NCI-H748 treated with DMSO at 0.1 percent for 48 hours (cell line): ENCODE data around the gene GOLGA8M.
A peak's percentile ranks its signal among the peaks of the same experiment; 100 is the strongest.
"Not testable (repeated sequence)": the region's sequence is repeated elsewhere in the genome, so short reads cannot be mapped to it uniquely, and the experiment has no call there.

Experiments
- DNase-seq: peaks from one replicate; lab custom pipeline; 2025; lab: John Stamatoyannopoulos, UW

GOLGA8M gene, protein sequence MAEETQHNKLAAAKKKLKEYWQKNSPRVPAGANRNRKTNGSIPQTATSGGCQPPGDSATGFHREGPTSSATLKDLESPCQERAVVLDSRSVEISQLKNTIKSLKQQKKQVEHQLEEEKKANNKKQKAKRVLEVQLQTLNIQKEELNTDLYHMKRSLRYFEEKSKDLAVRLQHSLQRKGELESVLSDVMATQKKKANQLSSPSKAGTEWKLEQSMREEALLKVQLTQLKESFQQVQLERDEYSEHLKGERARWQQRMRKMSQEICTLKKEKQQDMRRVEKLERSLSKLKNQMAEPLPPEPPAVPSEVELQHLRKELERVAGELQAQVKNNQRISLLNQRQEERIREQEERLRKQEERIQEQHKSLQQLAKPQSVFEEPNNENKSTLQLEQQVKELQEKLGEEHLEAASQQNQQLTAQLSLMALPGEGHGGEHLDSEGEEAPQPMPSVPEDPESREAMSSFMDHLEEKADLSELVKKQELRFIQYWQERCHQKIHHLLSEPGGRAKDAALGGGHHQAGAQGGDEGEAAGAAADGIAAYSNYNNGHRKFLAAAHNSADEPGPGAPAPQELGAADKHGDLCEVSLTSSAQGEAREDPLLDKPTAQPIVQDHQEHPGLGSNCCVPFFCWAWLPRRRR

DNA sequence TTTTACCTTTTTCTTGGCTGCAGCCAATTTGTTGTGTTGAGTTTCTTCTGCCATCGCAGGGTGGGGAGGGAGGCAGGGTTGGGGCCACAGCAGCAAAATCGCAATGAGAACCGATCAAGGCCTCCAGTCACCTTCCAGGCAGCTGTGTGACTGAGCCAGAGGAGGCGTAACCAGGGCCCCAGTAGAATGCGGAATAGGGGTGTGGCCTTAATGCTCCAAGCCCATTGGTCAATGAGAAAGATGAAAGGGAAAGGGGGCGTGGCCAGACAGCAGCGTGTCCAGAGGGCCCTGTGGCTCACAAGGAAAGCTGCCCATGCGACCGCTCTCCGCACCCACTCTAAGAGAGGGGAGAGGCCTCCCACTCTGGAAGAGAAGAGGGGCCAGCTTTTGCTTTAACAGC, at the start of gene GOLGA8M:
Gene GOLGA8M (minus strand): TSS at position 152 of the 400 bp plus-strand sequence. CDS start 98 bp downstream, at position 54.
- DNase-seq: not testable (repeated sequence)

DNA sequence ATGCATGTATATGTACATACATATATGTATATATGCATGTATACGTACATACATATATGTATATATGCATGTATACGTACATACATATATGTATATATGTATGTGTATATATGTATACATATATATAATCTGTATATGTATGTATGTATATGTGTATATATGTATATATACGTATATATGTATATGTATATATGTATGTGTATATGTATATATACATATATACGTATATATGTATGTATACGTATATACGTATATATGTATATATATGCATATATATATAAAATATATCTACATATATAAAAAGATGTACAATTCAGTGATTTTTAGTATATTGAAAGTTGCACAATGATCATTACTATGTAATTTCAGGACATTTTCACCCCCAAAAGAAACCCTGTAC, 30.7 kb upstream of the GOLGA8M start:
- DNase-seq: not testable (repeated sequence)

DNA sequence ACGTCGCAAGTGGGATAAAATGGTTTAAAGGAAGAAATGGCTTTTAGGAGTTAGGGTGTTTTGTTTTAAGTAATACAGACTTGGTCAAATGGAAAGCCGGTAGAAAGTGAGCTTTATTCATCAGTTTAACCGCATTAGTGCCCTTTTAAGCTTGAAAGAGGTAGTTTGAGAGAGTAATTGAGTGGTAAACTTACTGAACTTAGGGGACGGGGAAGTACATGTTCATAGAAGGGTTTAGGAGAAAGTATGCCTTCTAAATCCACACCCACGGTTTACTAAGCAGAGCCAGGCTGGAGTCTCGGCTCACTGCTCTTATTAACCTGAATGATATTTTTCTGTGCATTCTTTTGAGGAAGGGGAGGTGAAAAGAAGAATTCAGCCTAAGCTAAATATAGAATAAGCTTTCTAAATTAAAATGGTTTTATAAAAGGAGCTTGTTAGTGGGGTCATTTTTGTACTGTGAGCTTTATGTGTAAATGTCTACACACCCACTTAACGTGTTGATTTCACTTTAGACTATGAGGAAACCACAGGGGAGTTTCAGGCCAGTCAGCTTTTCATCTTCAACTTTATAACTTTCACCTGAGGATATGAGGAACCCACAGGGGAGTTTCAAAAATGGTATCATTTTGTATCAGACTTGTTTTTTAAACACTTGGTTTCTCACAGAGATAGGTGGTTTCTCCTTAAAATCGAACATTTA, 26.5 kb upstream of the GOLGA8M start:
- DNase-seq: not testable (repeated sequence)

DNA sequence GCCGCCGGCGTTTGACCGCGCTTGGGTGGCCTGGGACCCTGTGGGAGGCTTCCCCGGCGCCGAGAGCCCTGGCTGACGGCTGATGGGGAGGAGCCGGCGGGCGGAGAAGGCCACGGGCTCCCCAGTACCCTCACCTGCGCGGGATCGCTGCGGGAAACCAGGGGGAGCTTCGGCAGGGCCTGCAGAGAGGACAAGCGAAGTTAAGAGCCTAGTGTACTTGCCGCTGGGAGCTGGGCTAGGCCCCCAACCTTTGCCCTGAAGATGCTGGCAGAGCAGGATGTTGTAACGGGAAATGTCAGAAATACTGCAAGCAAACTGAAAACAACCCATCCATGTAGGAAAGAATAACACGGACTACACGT, 26.0 kb upstream of the GOLGA8M start:
- DNase-seq: not testable (repeated sequence)

DNA sequence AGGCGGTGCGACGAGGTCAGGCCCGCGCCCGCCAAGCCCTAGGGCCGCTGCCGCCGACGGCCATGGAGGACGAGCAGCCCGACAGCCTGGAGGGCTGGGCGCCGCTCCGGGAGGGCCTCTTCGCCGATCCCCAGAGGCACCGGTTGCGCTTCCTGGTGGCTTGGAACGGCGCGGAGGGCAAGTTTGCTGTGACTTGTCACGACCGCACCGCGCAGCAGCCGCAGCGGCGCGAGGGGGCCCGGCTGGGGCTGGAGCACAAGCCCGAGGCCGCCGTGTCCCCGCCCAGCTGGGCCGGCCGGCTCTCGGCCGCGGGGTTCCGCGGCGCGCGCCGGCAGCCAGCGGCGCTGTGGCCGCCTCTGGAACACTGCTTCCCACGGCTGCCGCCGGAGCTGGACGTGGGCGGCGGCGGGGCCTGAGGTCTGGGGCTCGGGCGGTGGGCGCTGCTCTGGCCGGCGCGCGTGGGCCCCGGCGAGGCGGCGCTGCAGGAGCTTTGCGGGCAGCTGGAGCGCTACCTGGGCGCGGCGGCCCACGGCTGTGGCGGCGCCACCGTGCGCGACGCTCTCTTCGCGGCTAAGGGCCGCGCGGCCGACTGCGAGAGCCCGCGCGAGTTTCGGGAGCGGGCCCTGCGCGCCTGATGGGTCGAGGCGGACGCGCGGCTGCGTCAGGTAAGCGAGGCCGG, 25.4 kb upstream of the GOLGA8M start:
- not testable (repeated sequence) for DNase-seq

DNA sequence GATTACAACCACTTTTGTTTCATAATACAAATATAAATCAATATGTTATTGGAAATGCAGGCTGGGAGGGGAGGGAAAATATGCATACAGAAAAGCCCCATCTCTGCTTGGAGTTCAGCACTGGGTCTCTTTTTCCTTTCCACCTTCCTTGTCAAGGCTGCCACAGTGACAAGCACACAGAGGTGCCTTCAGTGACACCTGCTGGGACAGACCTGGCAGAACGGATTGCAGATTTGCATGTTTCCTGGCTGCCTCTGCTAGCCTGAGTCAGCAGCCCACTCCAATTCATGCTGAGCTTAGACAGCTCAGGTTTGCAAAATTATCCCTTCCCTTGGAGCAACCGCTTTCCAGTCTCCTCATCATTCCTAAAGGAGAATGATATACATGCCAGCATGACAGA, 15.8 kb upstream of the GOLGA8M start:
- DNase-seq: peak; percentile 1

DNA sequence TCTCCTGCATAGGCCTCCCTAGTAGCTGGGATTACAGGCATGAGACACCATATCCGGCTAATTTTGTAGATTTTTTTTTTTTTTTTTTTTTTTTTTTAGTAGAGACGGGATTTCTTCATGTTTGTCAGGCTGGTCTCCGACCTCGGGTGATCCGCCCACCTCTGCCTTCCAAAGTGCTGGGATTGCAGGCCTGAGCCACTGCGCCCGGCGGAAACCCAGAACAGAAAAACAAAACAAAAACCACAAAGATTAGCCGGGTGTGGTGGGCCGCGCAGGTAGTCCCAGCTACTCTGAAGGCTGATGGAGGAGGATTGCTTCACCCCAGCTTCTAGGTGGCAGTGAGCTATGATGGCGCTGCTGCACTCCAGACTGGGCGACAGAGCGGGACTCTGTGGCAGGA, 14.8 kb upstream of the GOLGA8M start:
- DNase-seq: not testable (repeated sequence)

DNA sequence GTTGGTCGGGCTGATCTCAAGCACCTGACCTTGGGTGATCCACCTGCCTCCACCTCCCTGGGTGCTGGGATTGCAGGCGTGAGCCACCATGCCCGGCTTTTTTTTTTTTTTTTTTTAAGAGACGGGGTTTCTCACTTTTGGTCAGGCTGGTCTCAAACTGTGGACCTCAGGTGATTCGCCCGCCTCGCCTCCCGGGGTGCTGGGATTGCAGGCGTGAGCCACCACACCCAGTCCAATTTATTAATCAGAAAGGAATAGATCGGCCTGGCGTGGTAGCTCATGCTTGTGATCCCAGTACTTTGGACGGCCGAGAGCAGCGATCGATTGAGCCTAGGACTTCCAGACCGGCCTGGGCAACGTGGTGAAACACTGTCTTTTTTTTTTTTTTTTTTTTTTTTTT, 13.9 kb upstream of the GOLGA8M start:
- DNase-seq: no peak

DNA sequence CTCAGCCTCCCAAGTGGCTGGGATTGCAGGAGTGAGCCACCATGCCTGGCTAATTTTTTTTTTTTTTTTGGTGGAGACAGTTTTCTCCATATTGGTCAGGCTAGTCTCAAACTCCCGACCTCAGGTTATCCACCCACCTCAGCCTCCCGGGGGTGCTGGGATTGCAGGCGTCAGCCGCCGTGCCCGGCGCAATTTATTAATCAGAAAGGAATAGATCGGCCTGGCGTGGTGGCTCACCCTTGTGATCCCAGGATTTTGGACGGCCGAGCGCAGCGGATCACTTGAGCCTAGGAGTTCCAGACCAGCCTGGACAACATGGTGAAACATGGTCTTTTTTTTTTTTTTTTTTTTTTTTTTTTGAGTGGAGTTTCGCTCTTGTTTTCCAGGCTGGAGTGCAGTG, 13.3 kb upstream of the GOLGA8M start:
- DNase-seq: no peak

DNA sequence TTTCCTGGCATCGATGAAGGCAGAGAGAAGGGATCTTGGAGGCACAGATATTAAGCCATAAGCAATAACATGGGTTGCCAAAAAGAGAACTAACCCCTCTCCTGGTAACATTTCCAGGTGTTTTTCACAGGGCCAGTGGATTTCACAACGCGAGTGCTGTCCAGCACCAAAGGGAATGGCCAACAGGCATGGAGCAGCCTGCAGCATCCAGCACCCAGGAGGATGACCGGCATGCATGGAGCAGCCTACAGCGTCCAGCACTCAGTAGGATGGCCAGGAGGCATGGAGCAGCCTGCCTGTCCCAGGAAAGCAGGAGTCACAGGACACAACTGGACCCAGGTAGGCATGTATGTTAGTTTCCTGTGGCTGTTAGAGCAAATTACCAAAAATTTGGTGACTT, 11.8 kb upstream of the GOLGA8M start:
- not testable (repeated sequence) for DNase-seq

DNA sequence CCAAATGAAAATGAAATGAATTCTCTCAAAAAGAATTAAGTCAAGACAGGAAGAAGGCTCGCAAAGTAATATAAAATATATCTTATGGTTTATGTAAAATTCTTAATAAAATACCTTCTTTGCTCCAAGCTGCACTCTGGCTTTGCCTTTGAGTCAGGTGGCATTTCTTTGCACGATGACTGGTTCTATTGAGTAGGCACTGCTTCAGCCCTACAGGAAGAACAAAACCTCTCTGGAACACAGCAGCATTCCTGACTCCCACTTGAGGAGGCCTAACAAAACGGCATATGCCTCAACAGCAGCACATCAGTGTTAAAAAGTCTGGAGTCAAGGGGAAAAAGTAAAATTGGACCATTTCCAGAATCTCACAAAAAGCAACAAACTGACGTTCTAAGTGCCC, 7.4 kb upstream of the GOLGA8M start:
- DNase-seq: not testable (repeated sequence)

DNA sequence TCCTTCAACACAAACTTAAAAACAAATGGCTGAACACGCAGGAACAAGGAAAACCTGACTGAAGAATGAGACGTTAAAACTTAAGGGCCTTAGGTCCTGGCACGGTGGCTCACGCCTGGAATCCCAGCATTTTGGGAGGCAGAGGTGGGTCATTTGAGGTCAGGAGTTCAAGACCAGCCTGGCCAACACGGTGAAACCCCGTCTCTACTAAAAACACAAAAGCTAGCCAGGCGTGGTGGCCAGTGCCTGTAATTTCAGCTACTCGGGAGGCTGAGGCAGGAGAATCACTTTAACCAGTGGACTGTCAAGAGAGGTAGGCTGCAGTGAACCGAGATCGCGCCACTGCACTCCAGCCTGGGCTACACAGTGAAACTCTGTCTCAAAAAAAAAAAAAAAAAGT, 6.4 kb upstream of the GOLGA8M start:
- not testable (repeated sequence) for DNase-seq

DNA sequence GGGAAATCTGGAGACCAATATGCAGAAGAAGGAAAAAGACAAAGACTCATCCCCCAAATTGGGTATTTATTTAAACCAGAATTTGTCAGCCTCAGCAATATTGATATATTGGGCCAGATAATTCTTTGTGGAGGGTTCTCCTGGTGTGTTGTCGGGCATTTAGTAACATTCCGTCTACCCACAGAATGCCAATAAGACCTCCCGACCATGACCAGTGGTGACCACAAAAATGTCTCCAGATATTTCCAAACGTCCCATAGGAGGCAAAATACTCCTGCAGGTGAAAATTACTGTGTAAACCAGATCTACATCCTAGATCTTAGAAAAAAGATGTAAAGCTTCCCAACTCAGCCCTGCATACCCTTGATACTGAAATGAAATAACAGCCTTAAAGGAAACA, 2.0 kb upstream of the GOLGA8M start:
- DNase-seq: not testable (repeated sequence)

DNA sequence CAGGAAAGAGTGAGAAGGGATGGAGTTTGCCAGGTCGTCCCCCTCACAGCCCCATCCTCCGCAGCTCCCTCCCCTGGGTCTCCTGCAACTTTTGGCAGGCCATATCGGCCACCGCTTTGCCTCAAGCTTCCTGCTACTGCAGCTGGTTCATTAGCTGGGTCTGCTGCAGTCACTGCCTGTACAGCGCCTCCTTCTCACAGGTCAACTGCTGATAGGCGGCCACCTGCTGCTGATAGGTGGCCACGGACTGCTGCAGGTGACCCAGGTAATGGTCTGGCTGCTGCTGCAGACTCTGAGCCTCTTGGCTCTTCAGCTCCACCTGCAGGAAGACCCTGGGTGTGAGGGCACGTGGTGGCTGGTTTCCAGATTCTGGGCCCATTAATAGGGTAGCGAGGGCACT, 8.3 kb downstream of the GOLGA8M start:
- not testable (repeated sequence) for DNase-seq

DNA sequence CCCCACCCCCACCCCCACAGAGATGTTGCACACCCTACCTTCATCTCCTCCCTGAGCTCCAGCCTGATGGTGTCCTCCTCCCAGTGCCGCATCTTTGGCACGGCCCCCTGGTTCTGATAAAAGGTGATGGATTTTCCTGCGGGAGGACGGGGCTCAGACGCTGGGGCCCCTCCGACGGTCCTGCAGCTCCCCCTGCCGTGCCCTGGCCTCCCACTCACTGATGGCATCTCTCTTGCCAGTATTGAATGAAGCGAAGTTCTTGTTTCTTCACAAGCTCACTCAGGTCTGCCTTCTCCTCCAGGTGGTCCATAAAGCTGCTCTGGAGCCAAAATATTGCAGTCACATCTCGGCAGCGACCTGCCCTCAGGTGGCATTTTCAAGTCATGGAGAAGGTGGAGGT, 9.8 kb downstream of the GOLGA8M start:
- DNase-seq: not testable (repeated sequence)

DNA sequence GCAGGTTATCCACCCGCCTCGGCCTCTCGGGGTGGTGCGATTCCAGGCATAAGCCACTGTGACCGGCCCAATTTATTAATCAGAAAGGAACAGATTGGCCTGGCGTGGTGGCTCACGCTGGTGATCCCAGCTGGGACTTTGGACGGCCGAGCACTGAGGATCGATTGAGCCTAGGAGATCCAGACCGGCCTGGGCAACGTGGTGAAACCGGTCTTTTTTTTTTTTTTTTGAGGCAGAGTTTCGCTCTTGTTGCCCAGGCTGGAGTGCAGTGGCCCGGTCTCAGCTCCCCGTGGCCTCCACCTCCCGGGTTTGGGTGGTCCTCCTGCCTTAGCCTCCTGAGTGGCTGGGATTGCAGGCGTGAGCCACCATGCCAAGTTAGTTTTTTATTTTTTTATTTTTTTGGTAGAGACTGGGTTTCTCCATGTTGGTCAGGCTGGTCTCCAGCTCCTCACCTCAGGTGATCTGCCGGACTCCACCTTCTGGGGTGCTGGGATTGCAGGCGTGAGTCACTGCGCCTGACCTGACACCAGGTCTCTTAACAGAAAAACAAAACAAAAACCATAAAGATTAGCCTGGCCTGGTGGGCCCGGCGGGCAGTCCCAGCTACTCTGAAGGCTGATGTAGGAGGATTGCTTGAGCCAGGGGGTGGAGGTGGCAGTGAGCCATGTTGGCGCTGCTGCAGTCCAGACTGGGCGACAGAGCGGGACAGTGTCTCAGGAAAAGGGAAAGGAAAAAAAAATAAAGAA, 18.0 kb downstream of the GOLGA8M start:
- not testable (repeated sequence) for DNase-seq

DNA sequence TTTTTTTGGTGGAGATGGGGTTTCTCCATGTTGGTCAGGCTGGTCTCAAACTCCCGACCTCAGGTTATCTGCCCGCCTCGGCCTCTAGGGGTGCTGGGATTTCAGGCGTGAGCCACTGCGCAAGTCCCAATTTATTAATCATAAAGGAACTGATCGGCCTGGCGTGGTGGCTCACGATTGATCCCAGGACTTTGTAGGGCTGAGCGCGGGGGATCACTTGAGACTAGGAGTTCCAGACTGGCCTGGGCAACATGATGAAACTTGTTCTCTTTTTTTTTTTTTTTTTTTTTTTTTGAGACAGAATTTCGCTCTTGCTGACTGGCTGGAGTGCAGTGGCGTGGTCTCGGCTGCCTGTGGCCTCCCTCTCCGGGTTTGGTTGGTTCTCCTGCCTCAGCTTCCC, 19.2 kb downstream of the GOLGA8M start:
- not testable (repeated sequence) for DNase-seq

DNA sequence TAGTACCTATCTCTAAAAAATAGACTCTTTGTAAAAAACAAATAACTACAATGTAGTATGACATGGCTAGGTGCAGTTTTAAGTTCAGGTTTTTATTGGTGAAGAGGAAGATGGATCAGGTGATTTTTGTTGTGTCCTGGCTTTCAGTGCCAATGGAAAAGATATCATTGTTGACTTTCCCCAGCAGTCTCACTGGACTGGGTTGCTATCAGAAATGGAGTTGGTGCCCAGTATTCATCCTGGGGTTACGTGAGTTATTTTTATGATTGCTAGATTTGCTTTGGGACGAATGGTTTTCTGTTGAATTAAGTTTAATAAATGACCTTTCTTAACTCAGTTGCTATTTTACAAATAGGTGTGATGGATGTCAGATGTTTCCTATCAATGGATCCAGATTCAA, 38.7 kb downstream of the GOLGA8M start:
- not testable (repeated sequence) for DNase-seq

DNA sequence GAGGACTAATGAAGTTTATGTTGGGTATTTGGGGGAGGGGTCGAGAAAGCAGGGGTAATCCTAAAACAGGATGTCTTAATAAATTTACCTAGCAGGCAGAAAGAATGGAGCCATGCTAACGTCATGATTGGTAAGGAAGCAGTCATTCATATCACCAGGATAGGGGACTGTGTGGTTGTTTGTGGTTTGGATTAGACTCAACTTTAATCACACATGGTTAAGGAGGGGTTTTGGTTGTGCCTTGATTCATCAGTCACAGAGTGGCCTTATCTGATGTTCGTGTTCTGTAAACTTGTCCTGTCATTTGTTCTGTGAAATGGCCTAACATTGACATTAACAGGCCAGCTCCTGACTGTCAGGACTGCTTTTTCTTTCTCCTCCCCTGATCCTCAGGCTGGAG, 40.1 kb downstream of the GOLGA8M start:
- DNase-seq: not testable (repeated sequence)

DNA sequence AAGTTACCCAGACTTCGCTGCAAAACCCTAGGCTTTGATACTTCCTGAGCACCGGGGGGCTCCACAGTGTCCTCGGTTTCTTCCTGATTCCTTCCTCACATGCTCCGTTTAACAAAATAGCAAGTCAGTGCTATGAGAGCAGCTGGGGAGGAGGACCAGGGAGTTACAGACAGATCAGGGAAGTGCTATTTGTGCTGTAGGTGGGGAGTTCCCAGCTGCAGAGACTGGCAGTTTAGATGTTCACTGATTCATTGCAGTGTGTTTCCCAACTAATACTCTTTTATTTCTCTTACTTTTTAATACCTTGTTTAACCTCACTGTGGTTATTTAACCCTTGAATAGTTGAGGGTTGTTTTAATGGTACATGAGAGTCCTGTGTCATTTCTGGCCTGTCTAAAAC, 45.8 kb downstream of the GOLGA8M start:
- not testable (repeated sequence) for DNase-seq

DNA sequence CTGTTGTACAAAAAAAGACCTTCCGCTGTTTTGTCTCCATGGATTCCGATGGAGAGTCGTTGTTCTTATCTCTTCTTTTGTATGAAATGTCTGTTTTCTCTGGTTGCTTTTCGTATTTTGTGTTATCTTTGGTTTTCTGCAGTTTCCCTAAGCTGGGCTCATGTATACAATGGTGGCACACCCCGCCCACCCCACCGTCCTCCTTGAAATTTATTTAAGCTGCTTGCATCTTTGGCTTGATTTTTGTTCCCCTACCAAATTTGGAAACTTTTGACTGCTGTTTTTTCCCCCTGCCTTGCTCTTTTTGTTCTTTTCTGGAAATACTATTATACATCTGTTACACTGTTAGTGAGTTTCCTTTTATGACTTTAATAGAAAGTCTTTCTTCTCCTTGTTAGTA, 47.6 kb downstream of the GOLGA8M start:
- DNase-seq: not testable (repeated sequence)
